ENCODE measurements around the gene NFE2L2.
"Not testable (repeated sequence)": the region's sequence is repeated elsewhere in the genome, so short reads cannot be mapped to it uniquely, and the experiment has no call there.

DNA sequence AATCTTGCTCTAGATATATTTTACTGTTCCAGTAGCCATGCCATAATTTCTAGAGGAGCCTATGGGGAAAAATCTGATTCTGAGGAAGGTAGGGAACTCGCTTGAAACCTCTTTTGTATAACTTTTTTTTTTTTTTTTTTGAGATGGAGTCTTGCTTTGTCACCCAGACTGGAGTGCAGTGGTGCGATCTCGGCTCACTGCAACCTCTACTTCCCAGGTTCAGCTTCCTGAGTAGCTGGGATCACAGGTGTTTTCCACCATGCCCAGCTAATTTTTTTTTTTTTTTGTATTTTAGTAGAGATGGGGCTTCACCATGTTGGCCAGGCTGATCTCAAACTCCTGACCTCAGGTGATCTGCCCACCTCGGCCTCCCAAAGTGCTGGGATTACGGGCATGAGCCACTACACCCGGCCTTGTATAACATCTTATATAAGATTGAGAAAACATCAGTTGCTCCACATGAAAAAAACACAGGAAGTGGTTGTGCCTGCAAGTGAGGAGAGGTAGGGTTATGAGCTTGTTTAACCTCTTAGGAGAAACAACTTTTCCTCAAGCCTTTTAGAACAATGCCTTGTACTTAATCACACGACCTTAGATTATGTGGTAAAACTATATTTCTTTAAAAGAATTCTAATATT, 45.3 kb upstream of the NFE2L2 start:
- TF ChIP-seq, protein P1, sequence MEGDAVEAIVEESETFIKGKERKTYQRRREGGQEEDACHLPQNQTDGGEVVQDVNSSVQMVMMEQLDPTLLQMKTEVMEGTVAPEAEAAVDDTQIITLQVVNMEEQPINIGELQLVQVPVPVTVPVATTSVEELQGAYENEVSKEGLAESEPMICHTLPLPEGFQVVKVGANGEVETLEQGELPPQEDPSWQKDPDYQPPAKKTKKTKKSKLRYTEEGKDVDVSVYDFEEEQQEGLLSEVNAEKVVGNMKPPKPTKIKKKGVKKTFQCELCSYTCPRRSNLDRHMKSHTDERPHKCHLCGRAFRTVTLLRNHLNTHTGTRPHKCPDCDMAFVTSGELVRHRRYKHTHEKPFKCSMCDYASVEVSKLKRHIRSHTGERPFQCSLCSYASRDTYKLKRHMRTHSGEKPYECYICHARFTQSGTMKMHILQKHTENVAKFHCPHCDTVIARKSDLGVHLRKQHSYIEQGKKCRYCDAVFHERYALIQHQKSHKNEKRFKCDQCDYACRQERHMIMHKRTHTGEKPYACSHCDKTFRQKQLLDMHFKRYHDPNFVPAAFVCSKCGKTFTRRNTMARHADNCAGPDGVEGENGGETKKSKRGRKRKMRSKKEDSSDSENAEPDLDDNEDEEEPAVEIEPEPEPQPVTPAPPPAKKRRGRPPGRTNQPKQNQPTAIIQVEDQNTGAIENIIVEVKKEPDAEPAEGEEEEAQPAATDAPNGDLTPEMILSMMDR (IDR thresholded peaks at IDR 0.05; ENCODE audit: low read length), result not testable (repeated sequence)
- TF ChIP-seq EZH2 (IDR thresholded peaks at IDR 0.05; ENCODE audit: borderline replicate concordance, low read length), result not testable (repeated sequence)

Data from OCI-LY1 (cell line).